Neuronal stem cell (in vitro differentiated cells): ENCODE results near the gene TIMP2.

ENCODE experiments used
- DNase-seq: peaks from one replicate; pipeline ENCODE4 v3.0.0-alpha.2; 2013; ENCODE audit warnings: low spot score
- H2AFZ ChIP-seq: one replicate; pipeline ENCODE4 v1.6.1; 2013; ENCODE audit warnings: mild to moderate bottlenecking, low read length, inconsistent platforms
- H2AK5ac ChIP-seq: 2 replicates; pipeline ENCODE4 v1.6.1; 2013; ENCODE audit warnings: low read depth, mild to moderate bottlenecking, inconsistent platforms, low read length, moderate library complexity, mixed read lengths
- H2BK120ac ChIP-seq: 2 replicates; pipeline ENCODE4 v1.6.1; 2013; ENCODE audit warnings: low read depth, mild to moderate bottlenecking, inconsistent platforms, low read length, moderate library complexity, mixed read lengths
- H2BK12ac ChIP-seq: one replicate; pipeline ENCODE4 v1.6.1; 2013; ENCODE audit warnings: low read length, inconsistent platforms
- H2BK15ac ChIP-seq: 2 replicates; pipeline ENCODE4 v1.6.1; 2013; ENCODE audit warnings: mild to moderate bottlenecking, low read length, inconsistent platforms, mixed read lengths
- H2BK5ac ChIP-seq: one replicate; pipeline ENCODE4 v1.6.1; 2013; ENCODE audit warnings: inconsistent platforms, mild to moderate bottlenecking, low read length, moderate library complexity
- H3K14ac ChIP-seq: one replicate; pipeline ENCODE4 v1.6.1; 2013; ENCODE audit warnings: low read length, inconsistent platforms
- H3K18ac ChIP-seq: 2 replicates; pipeline ENCODE4 v1.6.1; 2013; ENCODE audit warnings: low read length, inconsistent platforms
- H3K23ac ChIP-seq: 2 replicates; pipeline ENCODE4 v1.6.1; 2013; ENCODE audit warnings: low read depth, mild to moderate bottlenecking, mixed read lengths, low read length, inconsistent platforms; ENCODE audit not compliant: poor library complexity
- H3K27ac ChIP-seq: replicated peaks from 3 replicates; pipeline ENCODE4 v1.5.1; 2013; ENCODE audit warnings: low read length, inconsistent platforms
- H3K27me3 ChIP-seq, 3 experiments: 2 replicates each; pipeline ENCODE4 v1.6.1; 2013; ENCODE audit warnings: low read length in 3 of 3, mild to moderate bottlenecking in 2 of 3, inconsistent platforms in 1 of 3, low read depth in 1 of 3, mixed read lengths in 1 of 3, moderate library complexity in 1 of 3; ENCODE audit not compliant: control insufficient read depth in 3 of 3, insufficient read depth in 3 of 3
- H3K36me3 ChIP-seq, 2 donors: replicated peaks in 1 of 2; 2 replicates each; pipeline ENCODE4 v1.6.1; 2013; ENCODE audit warnings: low read length in 2 of 2; ENCODE audit not compliant: control insufficient read depth in 2 of 2, insufficient read depth in 2 of 2
- H3K4ac ChIP-seq: 2 replicates; pipeline ENCODE4 v1.6.1; 2013; ENCODE audit warnings: inconsistent platforms, mild to moderate bottlenecking, low read length, moderate library complexity
- H3K4me1 ChIP-seq, 2 donors: 1 replicate in 1 of 2; 2 replicates in 1 of 2; pipeline ENCODE4 v1.6.1; 2013; ENCODE audit warnings: low read length in 2 of 2, low read depth in 1 of 2; ENCODE audit not compliant: control insufficient read depth in 2 of 2, insufficient read depth in 1 of 2
- H3K4me2 ChIP-seq: one replicate; pipeline ENCODE4 v1.6.1; 2013; ENCODE audit warnings: mild to moderate bottlenecking, low read length, inconsistent platforms; ENCODE audit not compliant: insufficient read depth, poor library complexity, severe bottlenecking
- H3K4me3 ChIP-seq, 2 donors: 2 replicates each; pipeline ENCODE4 v1.5.1; 2013; ENCODE audit warnings: low read length in 2 of 2, mild to moderate bottlenecking in 2 of 2, inconsistent platforms in 1 of 2, moderate library complexity in 1 of 2
- H3K79me1 ChIP-seq: one replicate; pipeline ENCODE4 v1.6.1; 2013; ENCODE audit warnings: low read depth, mild to moderate bottlenecking, inconsistent platforms, low read length, moderate library complexity
- H3K9ac ChIP-seq: one replicate; pipeline ENCODE4 v1.6.1; 2013; ENCODE audit warnings: mild to moderate bottlenecking, low read depth, low read length, inconsistent platforms; ENCODE audit not compliant: poor library complexity
- H3K9me3 ChIP-seq, 2 donors: replicated peaks in 1 of 2; 2 replicates each; pipeline versions ENCODE3 to v1.6.1; 2013; ENCODE audit warnings: low read length in 2 of 2, mild to moderate bottlenecking in 2 of 2, inconsistent platforms in 1 of 2, low read depth in 1 of 2, mixed read lengths in 1 of 2, moderate library complexity in 1 of 2; ENCODE audit not compliant: control insufficient read depth in 2 of 2, insufficient read depth in 1 of 2
- H4K8ac ChIP-seq: one replicate; pipeline ENCODE4 v1.6.1; 2013; ENCODE audit warnings: low read depth, mild to moderate bottlenecking, inconsistent platforms, low read length, moderate library complexity
- H4K91ac ChIP-seq: one replicate; pipeline ENCODE4 v1.6.1; 2013; ENCODE audit warnings: low read length, low read depth, mild to moderate bottlenecking, inconsistent platforms; ENCODE audit not compliant: poor library complexity
- WGBS, 2 donors: extraction: QIAGEN DNeasy Blood & Tissue Kit; methylation state at CpG; one replicate each; pipeline ENCODE4 v1.1.7; 2013; ENCODE audit warnings: missing lambda C conversion rate in 2 of 2, mixed read lengths in 1 of 2; ENCODE audit not compliant: insufficient read length in 2 of 2, insufficient replicate concordance in 1 of 2; ENCODE audit errors: extremely low coverage in 2 of 2; 5-methylcytosine and 5-hydroxymethylcytosine counted together

The TIMP2 gene

DNA sequence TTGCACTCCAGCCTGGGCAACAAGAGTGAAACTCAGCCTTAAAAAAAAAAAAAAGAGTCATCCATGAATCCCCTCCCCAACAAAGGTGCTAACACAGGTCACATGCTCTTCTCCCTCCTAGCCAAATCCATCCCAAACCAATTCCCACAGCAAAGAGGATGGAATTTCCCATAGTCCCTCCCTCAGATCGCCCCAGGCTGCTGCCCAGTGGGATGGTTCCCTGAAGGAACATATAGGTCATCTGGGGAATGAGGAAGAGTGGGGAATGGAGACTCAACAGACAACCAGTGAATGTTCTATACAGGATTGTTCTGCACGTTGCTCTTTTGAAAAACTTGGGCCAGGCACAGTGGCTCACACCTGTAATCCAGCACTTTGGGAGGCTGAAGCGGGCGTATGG is 36.4 kb upstream of the TIMP2 start:
- Histone ChIP-seq H2BK12ac (no peak overlapping the region), H2BK15ac (no peak overlapping the region), H2AK5ac (no peak overlapping the region), H3K4ac (no peak overlapping the region), H3K9me3 (no peaks in the 10 kb centered on the region), H2BK5ac (no peak overlapping the region), H3K4me3 (no peak overlapping the region), H3K9ac (no peak overlapping the region), H3K4me1 (peaks cover 2 to 9% of the 10 kb centered on the region in 2 donors), H3K36me3 (no peaks in the 10 kb centered on the region), H4K91ac (no peak overlapping the region), H3K14ac (no peak overlapping the region), H3K27me3 (no peaks in the 10 kb centered on the region), H3K79me1 (no peaks in the 10 kb centered on the region), H3K4me2 (no peak overlapping the region), H3K27ac (no peak overlapping the region), H3K18ac (no peak overlapping the region), H2BK120ac (no peak overlapping the region), H3K23ac (no peak overlapping the region), H4K8ac (no peak overlapping the region), H2AFZ (no peak overlapping the region)
- WGBS, 2 donors, result no CpG with 5 or more reads among the region's 4 CpGs
- no peak for DNase-seq

DNA sequence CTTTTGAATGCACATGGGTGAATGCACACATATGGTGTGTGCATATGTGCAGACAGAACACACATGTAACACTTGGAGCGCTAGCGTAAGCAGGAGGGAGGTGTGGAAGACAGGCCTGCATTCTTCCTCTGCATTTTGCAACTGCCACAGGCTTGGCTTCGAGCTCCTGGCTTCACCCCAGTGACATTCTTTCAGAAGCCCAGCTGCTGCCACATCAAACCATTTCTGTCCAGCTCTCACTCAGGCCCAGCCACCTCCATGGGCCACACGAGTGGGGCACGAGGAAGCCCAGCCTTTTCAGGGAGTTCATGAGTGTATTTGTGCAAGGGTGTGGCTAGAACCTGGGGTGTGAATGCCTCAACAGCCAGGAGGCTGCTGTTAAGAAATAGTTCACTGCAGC is 35.7 kb upstream of the TIMP2 start:
- Histone ChIP-seq H3K4ac (no peak overlapping the region), H3K9me3 (no peaks in the 10 kb centered on the region)
- no CpG with 5 or more reads among the region's 5 CpGs for WGBS, 2 donors

DNA sequence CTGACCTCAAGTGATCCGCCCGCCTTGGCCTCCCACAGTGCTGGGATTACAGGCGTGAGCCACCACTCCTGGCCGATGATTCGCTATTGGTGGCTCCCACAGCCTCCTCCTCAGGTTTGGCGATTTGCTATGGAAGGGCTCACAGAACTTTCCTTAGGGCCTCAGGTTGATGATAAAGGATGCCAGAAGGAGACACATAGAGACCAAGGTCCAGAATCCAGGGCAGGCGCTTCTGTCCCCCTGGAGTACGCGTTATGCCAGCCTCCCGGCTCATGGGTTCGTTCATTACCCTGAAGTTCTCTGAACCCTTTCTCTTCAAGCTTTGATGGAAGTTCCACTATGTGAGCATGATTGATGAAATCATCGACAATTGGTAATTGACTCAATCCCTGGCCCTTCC is 34.6 kb upstream of the TIMP2 start:
- no peak overlapping the region for H3K4me3 ChIP-seq
- no peak overlapping the region for H3K23ac ChIP-seq
- no peak overlapping the region for H2AK5ac ChIP-seq

More for the DNA sequence above, 35.7 kb upstream of the TIMP2 start:
- Histone ChIP-seq H3K4me3 (no peak overlapping the region), H3K4me1 (peaks cover 2 to 9% of the 10 kb centered on the region in 2 donors), H3K27ac (no peak overlapping the region), H2AK5ac (peak overlapping the region; percentile 24), H3K79me1 (no peaks in the 10 kb centered on the region), H3K18ac (no peak overlapping the region), H3K9ac (no peak overlapping the region), H2BK5ac (no peak overlapping the region), H3K23ac (no peak overlapping the region), H3K14ac (no peak overlapping the region), H3K27me3 (no peaks in the 10 kb centered on the region), H4K8ac (no peak overlapping the region), H2BK15ac (no peak overlapping the region), H3K36me3 (no peaks in the 10 kb centered on the region), H2AFZ (no peak overlapping the region), H3K4me2 (no peak overlapping the region), H4K91ac (no peak overlapping the region), H2BK12ac (no peak overlapping the region), H2BK120ac (no peak overlapping the region)
- no peak for DNase-seq

DNA sequence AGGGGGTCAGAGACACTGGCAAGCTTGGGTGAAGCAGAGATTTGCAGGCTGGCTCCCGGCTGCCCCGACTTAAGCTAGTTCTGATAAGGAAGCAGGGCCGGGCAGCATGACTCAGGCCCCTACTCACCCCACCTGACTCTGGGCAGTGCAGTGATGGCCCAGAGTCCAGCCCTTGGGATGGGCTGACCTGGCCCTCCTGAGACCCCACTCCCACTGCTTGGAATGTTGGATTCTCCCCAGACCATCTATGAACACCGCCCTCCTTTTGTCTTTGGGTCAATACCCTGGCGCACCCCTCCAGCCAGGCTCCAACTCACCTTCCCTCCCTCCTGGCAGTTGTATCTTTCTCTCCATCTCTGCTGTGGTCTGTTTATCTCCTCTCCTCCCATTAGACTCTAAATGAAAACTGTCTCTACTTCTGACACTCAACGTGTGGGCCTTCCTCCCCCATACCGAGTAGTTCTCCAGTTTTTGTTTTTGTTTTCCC is 33.5 kb upstream of the TIMP2 start:
- Histone ChIP-seq H3K14ac (no peak overlapping the region), H3K18ac (no peak overlapping the region), H3K27me3 (no peaks in the 10 kb centered on the region), H3K9me3 (peaks cover 0 to 3% of the 10 kb centered on the region in 2 donors), H3K36me3 (no peaks in the 10 kb centered on the region), H3K4me2 (no peak overlapping the region), H3K79me1 (no peaks in the 10 kb centered on the region), H2BK120ac (no peak overlapping the region), H3K4me1 (peaks cover 8 to 18% of the 10 kb centered on the region in 2 donors), H3K27ac (no peak overlapping the region), H3K9ac (no peak overlapping the region), H2AK5ac (no peak overlapping the region), H2BK15ac (no peak overlapping the region), H2BK12ac (no peak overlapping the region), H3K4me3 (no peak overlapping the region), H4K91ac (no peak overlapping the region), H3K4ac (no peak overlapping the region), H2BK5ac (no peak overlapping the region), H4K8ac (no peak overlapping the region), H3K23ac (no peak overlapping the region), H2AFZ (no peak overlapping the region)
- no peak for DNase-seq
- WGBS, 2 donors, result no CpG with 5 or more reads among the region's 7 CpGs

More for the DNA sequence above, 34.6 kb upstream of the TIMP2 start:
- no peak overlapping the region for H2BK5ac ChIP-seq
- H3K27me3 ChIP-seq, result no peaks in the 10 kb centered on the region
- no peak overlapping the region for H2AFZ ChIP-seq
- no peaks in the 10 kb centered on the region for H3K36me3 ChIP-seq
- H4K8ac ChIP-seq, result no peak overlapping the region
- H3K4ac ChIP-seq, result no peak overlapping the region
- no peak for DNase-seq
- WGBS, 2 donors, result no CpG with 5 or more reads among the region's 12 CpGs
- no peak overlapping the region for H2BK12ac ChIP-seq
- no peaks in the 10 kb centered on the region for H3K79me1 ChIP-seq
- H3K9me3 ChIP-seq, result peaks cover 0 to 2% of the 10 kb centered on the region in 2 donors
- H3K4me2 ChIP-seq, result no peak overlapping the region
- no peak overlapping the region for H2BK120ac ChIP-seq
- no peak overlapping the region for H2BK15ac ChIP-seq
- H4K91ac ChIP-seq, result no peak overlapping the region
- no peak overlapping the region for H3K18ac ChIP-seq
- H3K9ac ChIP-seq, result no peak overlapping the region
- peaks cover 2 to 10% of the 10 kb centered on the region in 2 donors for H3K4me1 ChIP-seq
- H3K27ac ChIP-seq, result no peak overlapping the region
- H3K14ac ChIP-seq, result no peak overlapping the region
